ENCODE results near the gene ZNF496.

DNA sequence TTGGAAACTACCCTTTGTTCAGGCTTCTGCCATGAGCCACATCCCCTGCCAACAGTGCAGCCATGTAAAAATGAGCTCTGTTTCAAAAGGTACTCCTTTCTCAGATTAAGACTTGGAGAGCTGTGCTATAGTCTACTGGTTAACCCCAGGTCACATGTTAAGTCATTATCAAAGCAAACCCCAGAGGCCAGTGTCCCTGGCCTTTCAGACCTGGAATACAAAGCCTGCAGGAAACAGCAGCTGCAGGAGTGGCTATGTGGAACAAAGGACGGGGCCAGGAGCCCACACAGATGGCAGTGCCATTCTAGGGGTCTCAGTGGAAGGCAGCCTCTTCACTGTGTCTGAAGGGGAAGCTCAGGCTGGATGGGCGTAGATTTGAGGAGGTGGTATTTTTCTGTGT lies 6.7 kb downstream of the ZNF496 start:
- TF ChIP-seq, protein P1, sequence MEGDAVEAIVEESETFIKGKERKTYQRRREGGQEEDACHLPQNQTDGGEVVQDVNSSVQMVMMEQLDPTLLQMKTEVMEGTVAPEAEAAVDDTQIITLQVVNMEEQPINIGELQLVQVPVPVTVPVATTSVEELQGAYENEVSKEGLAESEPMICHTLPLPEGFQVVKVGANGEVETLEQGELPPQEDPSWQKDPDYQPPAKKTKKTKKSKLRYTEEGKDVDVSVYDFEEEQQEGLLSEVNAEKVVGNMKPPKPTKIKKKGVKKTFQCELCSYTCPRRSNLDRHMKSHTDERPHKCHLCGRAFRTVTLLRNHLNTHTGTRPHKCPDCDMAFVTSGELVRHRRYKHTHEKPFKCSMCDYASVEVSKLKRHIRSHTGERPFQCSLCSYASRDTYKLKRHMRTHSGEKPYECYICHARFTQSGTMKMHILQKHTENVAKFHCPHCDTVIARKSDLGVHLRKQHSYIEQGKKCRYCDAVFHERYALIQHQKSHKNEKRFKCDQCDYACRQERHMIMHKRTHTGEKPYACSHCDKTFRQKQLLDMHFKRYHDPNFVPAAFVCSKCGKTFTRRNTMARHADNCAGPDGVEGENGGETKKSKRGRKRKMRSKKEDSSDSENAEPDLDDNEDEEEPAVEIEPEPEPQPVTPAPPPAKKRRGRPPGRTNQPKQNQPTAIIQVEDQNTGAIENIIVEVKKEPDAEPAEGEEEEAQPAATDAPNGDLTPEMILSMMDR (conservative IDR thresholded peaks at IDR 0.05; ENCODE audit: low read depth, low read length): no peak
- no peak for TF ChIP-seq POLR2A (IDR thresholded peaks at IDR 0.05; ENCODE audit: low read depth, low read length)
